GM12878 (cell line): ENCODE results near the gene PLXNA2. TPM values are rescaled to one million over a fixed set of nuclear protein-coding genes. Genes with fewer than 3 reads are reported as not detected.

Experiments
- ATAC-seq: fragments of 200-7000 bp; cut with Tn5 transposase; 3 replicates; pipeline ENCODE4 v1.9.1; 2020; ENCODE audit warnings: mild to moderate bottlenecking, moderate library complexity
- BruUV-seq: library from RNA; stranded (reverse); fragments of 400-500 nt; replicated peaks from 2 replicates; lab custom pipeline; 2021; lab: Mats Ljungman, UMichigan
- CTCF ChIA-PET: fragments of 300-600 bp; sonication (Branson Sonifier 250); formaldehyde crosslinking; extraction: SDS; loops from one replicate; lab custom pipeline; 2021; ENCODE audit warnings: inconsistent platforms; lab: Yijun Ruan, JAX
- POLR2A ChIA-PET: fragments of 350-600 bp; formaldehyde crosslinking; extraction: SDS; loops from one replicate; lab custom pipeline; 2021; ENCODE audit warnings: inconsistent platforms; lab: Charles Lee
- RAD21 ChIA-PET: fragments of 300-600 bp; sonication (Branson Sonifier 250); formaldehyde crosslinking; loops from one replicate; lab custom pipeline; 2023; ENCODE audit warnings: antibody characterized with exemption; ENCODE audit not compliant: unreplicated experiment; lab: Charles Lee
- SMC1A ChIA-PET: fragments of 300-600 bp; sonication (Branson Sonifier 250); formaldehyde crosslinking; loops from one replicate; lab custom pipeline; 2023; ENCODE audit not compliant: unreplicated experiment, uncharacterized antibody; lab: Charles Lee
- DNase-seq: peaks from one replicate; pipeline ENCODE4 v3.0.0-alpha.2; 2011; ENCODE audit warnings: low read depth, low spot score
- FAIRE-seq: peaks from 3 replicates; lab custom pipeline; 2011; peaks lifted over from hg19 to GRCh38; lab: Jason Lieb, UNC
- H2AFZ ChIP-seq: 2 replicates; pipeline ENCODE4 v1.6.0; 2011; ENCODE audit warnings: low read depth, low read length, control low read depth; ENCODE audit not compliant: control insufficient read depth
- H3K27ac ChIP-seq: 2 replicates; pipeline ENCODE4 v1.5.1; 2011; ENCODE audit warnings: control low read depth; ENCODE audit not compliant: control insufficient read depth, insufficient read depth
- H3K27me3 ChIP-seq, 2 experiments: replicated peaks in 1 of 2; 2 replicates each; pipeline versions ENCODE4 v1.6.0 to v1.6.1; 2011; ENCODE audit warnings: low read length in 1 of 2; ENCODE audit not compliant: control insufficient read depth in 2 of 2, insufficient read depth in 2 of 2
- H3K36me3 ChIP-seq, 2 experiments: 2 replicates each; pipeline ENCODE4 v1.5.1; 2011; ENCODE audit warnings: low read length in 1 of 2; ENCODE audit not compliant: control insufficient read depth in 2 of 2, insufficient read depth in 2 of 2
- H3K4me1 ChIP-seq: 2 replicates; pipeline ENCODE4 v1.6.1; 2011; ENCODE audit warnings: mild to moderate bottlenecking, low read length, moderate library complexity, mixed read lengths; ENCODE audit not compliant: control insufficient read depth, insufficient read depth
- H3K4me2 ChIP-seq: 2 replicates; pipeline ENCODE4 v1.6.0; 2011; ENCODE audit warnings: control low read depth; ENCODE audit not compliant: control insufficient read depth, insufficient read depth
- H3K4me3 ChIP-seq: fragments of 200-600 bp; sonication (generic); 2 replicates; pipeline ENCODE4 v1.5.1; 2016
- H3K79me2 ChIP-seq: 2 replicates; pipeline ENCODE4 v1.6.0; 2011; ENCODE audit warnings: low read length; ENCODE audit not compliant: control insufficient read depth, insufficient read depth
- H3K9ac ChIP-seq: 2 replicates; pipeline ENCODE4 v1.8.0; 2011; ENCODE audit warnings: low read length, control low read depth, mixed read lengths; ENCODE audit not compliant: control insufficient read depth, insufficient read depth
- H3K9me3 ChIP-seq: replicated peaks from 3 replicates; pipeline ENCODE4 v1.5.1; 2011; ENCODE audit warnings: mild to moderate bottlenecking, low read length; ENCODE audit not compliant: control insufficient read depth, insufficient read depth
- H4K20me1 ChIP-seq: 2 replicates; pipeline ENCODE4 v1.6.0; 2011; ENCODE audit not compliant: control insufficient read depth, insufficient read depth
- CUX1 ChIP-seq: IDR thresholded peaks from 2 replicates; pipeline ENCODE4 v1.6.1; 2012; ENCODE audit warnings: improper control_type of control experiment, low read depth, low read length; ENCODE audit not compliant: insufficient replicate concordance
- EGR1 ChIP-seq, 2 experiments: IDR thresholded peaks; 1 replicate in 1 of 2; 2 replicates in 1 of 2; pipeline ENCODE4 v1.6.1; 2011 to 2012; ENCODE audit warnings: low read depth in 2 of 2, low read length in 2 of 2, borderline replicate concordance in 1 of 2, mild to moderate bottlenecking in 1 of 2, moderate library complexity in 1 of 2
- GABPA ChIP-seq: IDR thresholded peaks from 2 replicates; pipeline ENCODE4 v1.6.1; 2014; ENCODE audit warnings: antibody characterized with exemption, low read depth, mild to moderate bottlenecking, inconsistent platforms
- HDAC2 ChIP-seq: fragments of 200-600 bp; sonication (generic); IDR thresholded peaks from 2 replicates; pipeline ENCODE4 v1.6.1; 2017
- NBN ChIP-seq: fragments of 450-650 bp; IDR thresholded peaks from 2 replicates; pipeline ENCODE4 v1.6.1; 2016
- NFYB ChIP-seq: IDR thresholded peaks from 2 replicates; pipeline ENCODE4 v1.6.1; 2011; ENCODE audit warnings: low read depth, mild to moderate bottlenecking, low read length, improper control_type of control experiment, moderate library complexity; ENCODE audit not compliant: insufficient read depth
- PBX3 ChIP-seq: IDR thresholded peaks from 2 replicates; pipeline ENCODE4 v1.6.1; 2011; ENCODE audit warnings: mild to moderate bottlenecking, low read depth, low read length, moderate library complexity; ENCODE audit not compliant: insufficient replicate concordance
- RB1 ChIP-seq: fragments of 450-650 bp; formaldehyde crosslinking; IDR thresholded peaks from 2 replicates; pipeline ENCODE4 v1.6.1; 2017; ENCODE audit warnings: mild to moderate bottlenecking, borderline replicate concordance
- STAT1 ChIP-seq: fragments of 450-650 bp; conservative IDR thresholded peaks from 2 replicates; pipeline ENCODE4 v1.6.1; 2014; ENCODE audit warnings: antibody characterized with exemption, mild to moderate bottlenecking
- SUPT20H ChIP-seq: IDR thresholded peaks from 2 replicates; pipeline ENCODE4 v1.6.1; 2011; ENCODE audit warnings: low read depth, mild to moderate bottlenecking, low read length, moderate library complexity, borderline replicate concordance; ENCODE audit not compliant: control insufficient read depth
- TCF7 ChIP-seq: IDR thresholded peaks from 2 replicates; pipeline ENCODE4 v1.6.1; 2014; ENCODE audit warnings: antibody characterized with exemption, borderline replicate concordance
- WGBS: methylation state at CpG from one replicate; pipeline ENCODE4 v1.1.6; 2016; ENCODE audit warnings: low lambda C conversion rate; ENCODE audit not compliant: insufficient replicate concordance, insufficient coverage; ENCODE audit errors: missing lambda C conversion rate; 5-methylcytosine and 5-hydroxymethylcytosine counted together
- in situ Hi-C: fragments of 300-500 bp; cut with MboI; formaldehyde crosslinking; loops from 9 replicates; pipeline ENCODE4 v1.14.3; 2018; ENCODE audit warnings: mixed read lengths
- intact Hi-C: fragments of 100-400 bp; cut with micrococcal nuclease; formaldehyde crosslinking; loops from one replicate; pipeline ENCODE4 v1.14.2; 2022; ENCODE audit not compliant: unreplicated experiment
- polyA plus RNA-seq, 11 experiments: library from polyadenylated mRNA; depleted of rRNA in 4 of 11; unstranded in 6 of 11; stranded (reverse) in 5 of 11; fragments of >200 nt; fragmentation: Nextera tagmentation in 4 of 11; fragmentation: Illumina TruSeq in 1 of 11; extraction: Ambion mirVana in 4 of 11; extraction: Trizol in 1 of 11; gene quantifications; 1 replicate in 1 of 11; 2 replicates in 10 of 11; pipeline versions ENCODE4 v1.2.1 to v1.2.3, GENCODE V29; 2011 to 2016; ENCODE audit warnings: inconsistent platforms in 2 of 11, missing spikeins in 2 of 11, low read depth in 1 of 11
- total RNA-seq, 4 experiments: library from RNA; depleted of rRNA in 3 of 4; stranded (reverse); fragments of >200 nt in 3 of 4; fragmentation: Illumina TruSeq in 1 of 4; extraction: Trizol in 1 of 4; gene quantifications; 2 replicates each; pipeline versions ENCODE4 v1.2.1 to v1.2.3, GENCODE V29; 2013 to 2021
- TF ChIP-seq, protein P1 (sequence below): fragments of 450-650 bp; IDR thresholded peaks from 2 replicates; pipeline ENCODE4 v1.6.1; 2016; ENCODE audit warnings: mild to moderate bottlenecking, moderate library complexity, borderline replicate concordance

Gene PLXNA2
- total and polyA plus RNA-seq, 10 of the 15 experiments (the other 5 are each of a cell fraction or from before 2014, with no cell fraction given) = under 0.01 to 0.08 (median 0.07) TPM; not detected in 4

- BruUV-seq = no TSS peak
- H3K4me3 ChIP-seq = no peak overlapping the region
- in situ Hi-C loops = no loop called here
- WGBS = 0% methylated on average over 1 of the region's 1 CpG
- DNase-seq = no peak
- ChIA-PET RAD21 (no interaction called here), POLR2A (no interaction called here), SMC1A (no interaction called here), CTCF (interaction anchor here (0.6 to 1.9 kb wide), 3 partner anchors 26 to 1339 kb away, joined by 3 to 5 read pairs (median 4); no protein-coding TSS in a partner anchor)
- intact Hi-C loops = no loop called here
- no peaks in the 10 kb centered on the region for H4K20me1 ChIP-seq
- no peak overlapping the region for H3K4me2 ChIP-seq
- ATAC-seq = no peak
- H3K79me2 ChIP-seq = no peaks in the 10 kb centered on the region
- H3K4me1 ChIP-seq = no peaks in the 10 kb centered on the region
- H2AFZ ChIP-seq = no peak overlapping the region
- H3K27ac ChIP-seq = no peak overlapping the region
- FAIRE-seq = no peak
- H3K36me3 ChIP-seq = no peaks in the 10 kb centered on the region
- no peaks in the 10 kb centered on the region for H3K9me3 ChIP-seq
- H3K27me3 ChIP-seq = peaks cover 2 to 6% of the 10 kb centered on the region in 2 experiments; a peak in 3 of 4 replicates
- H3K9ac ChIP-seq = no peak overlapping the region
- TF ChIP-seq GABPA (no peak), NFYB (no peak), PBX3 (no peak), TCF7 (no peak), CUX1 (no peak), STAT1 (no peak), RB1 (no peak), SUPT20H (no peak), EGR1 (IDR thresholded peaks at IDR 0.05; ENCODE audit: borderline replicate concordance in 1 of 2, low read depth in 2 of 2, low read length in 2 of 2) (no peak), HDAC2 (no peak), NBN (no peak)
- TF ChIP-seq, protein P1, sequence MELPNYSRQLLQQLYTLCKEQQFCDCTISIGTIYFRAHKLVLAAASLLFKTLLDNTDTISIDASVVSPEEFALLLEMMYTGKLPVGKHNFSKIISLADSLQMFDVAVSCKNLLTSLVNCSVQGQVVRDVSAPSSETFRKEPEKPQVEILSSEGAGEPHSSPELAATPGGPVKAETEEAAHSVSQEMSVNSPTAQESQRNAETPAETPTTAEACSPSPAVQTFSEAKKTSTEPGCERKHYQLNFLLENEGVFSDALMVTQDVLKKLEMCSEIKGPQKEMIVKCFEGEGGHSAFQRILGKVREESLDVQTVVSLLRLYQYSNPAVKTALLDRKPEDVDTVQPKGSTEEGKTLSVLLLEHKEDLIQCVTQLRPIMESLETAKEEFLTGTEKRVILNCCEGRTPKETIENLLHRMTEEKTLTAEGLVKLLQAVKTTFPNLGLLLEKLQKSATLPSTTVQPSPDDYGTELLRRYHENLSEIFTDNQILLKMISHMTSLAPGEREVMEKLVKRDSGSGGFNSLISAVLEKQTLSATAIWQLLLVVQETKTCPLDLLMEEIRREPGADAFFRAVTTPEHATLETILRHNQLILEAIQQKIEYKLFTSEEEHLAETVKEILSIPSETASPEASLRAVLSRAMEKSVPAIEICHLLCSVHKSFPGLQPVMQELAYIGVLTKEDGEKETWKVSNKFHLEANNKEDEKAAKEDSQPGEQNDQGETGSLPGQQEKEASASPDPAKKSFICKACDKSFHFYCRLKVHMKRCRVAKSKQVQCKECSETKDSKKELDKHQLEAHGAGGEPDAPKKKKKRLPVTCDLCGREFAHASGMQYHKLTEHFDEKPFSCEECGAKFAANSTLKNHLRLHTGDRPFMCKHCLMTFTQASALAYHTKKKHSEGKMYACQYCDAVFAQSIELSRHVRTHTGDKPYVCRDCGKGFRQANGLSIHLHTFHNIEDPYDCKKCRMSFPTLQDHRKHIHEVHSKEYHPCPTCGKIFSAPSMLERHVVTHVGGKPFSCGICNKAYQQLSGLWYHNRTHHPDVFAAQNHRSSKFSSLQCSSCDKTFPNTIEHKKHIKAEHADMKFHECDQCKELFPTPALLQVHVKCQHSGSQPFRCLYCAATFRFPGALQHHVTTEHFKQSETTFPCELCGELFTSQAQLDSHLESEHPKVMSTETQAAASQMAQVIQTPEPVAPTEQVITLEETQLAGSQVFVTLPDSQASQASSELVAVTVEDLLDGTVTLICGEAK = no peak
These were observed 177.6 kb downstream of the PLXNA2 start for GRCh38 chr1:208066583-208066982.
